Measurements from ENCODE around the gene N4BP2. TPM values are rescaled to one million over a fixed set of nuclear protein-coding genes. Genes with fewer than 3 reads are reported as not detected.

The N4BP2 gene
- total and polyA plus RNA-seq, 3 experiments from 2014 or later, result 10.3 to 21.1 (median 18.0) TPM

DNA sequence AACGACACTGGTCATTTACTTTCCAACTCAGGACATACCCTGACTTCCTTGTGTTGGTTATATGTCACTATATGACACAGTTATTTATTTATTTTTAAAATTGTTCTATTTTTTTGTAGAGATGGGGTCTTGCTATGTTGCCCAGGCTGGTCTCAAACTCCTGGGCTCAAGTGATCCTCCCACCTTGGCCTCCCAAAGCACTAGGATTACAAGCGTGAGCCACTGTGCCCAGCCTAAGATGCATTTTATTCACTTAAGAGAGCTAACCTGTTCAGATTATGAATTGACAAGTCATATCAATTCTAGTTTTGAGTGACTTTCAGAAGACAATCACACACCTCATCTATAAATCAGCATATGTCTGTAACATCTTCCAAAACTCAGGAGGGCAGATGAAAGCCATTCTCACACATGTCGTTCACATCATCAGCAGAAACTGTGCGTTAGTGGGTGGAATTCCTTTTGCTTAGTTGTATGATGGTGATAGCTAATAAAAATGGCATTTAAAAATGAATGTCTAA lies 130.8 kb downstream of the N4BP2 start:
- no peak overlapping the region for H3K27ac ChIP-seq (ENCODE audit: low read depth, low read length)

DNA sequence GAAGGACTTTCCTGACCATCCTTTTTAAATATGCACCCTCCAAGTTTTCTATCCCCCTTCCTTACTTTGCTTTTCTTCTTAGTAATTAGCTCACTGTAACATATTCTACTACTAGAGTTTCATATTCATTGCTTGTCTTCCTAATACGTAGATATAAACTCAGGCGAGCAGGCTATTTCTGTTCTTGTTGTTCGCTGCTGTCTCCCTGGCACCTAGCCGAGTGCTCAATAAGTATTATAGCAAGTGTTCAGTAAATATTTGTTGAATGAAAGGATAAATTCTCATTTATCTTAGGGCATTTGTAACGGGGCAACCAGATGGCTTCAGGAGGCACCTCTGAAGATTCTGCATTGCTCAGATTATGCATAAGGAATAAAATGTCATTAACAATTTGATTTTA lies 133.4 kb downstream of the N4BP2 start:
- Mint-ChIP-seq H3K4me1 (peaks cover 37 to 87% (median 44%) of the 10 kb centered on the region in 3 donors), H3K4me3 (peak overlapping the region in 3 of 7 donors; percentile 82 to 98 (median 84)), H3K36me3 (peaks cover 0 to 4% (median 2%) of the 10 kb centered on the region in 3 donors), H3K27ac (peak overlapping the region; percentile 44 to 100 (median 88)), H3K27me3 (no peaks in the 10 kb centered on the region), H3K9me3 (peaks cover 0 to 2% (median 0%) of the 10 kb centered on the region in 5 donors)
- Histone ChIP-seq H3K4me1 (ENCODE audit: insufficient read depth, low read length) (peaks cover 44% of the 10 kb centered on the region), H3K27me3 (ENCODE audit: insufficient read depth, low read length, poor library complexity, severe bottlenecking) (no peaks in the 10 kb centered on the region), H3K36me3 (ENCODE audit: insufficient read depth, low read length) (no peaks in the 10 kb centered on the region), H3K4me3 (ENCODE audit: low read length) (no peak overlapping the region), H3K27ac (ENCODE audit: low read depth, low read length) (no peak overlapping the region), H3K9me3 (ENCODE audit: low read length) (no peaks in the 10 kb centered on the region)
- ChIA-PET POLR2A (interaction anchor here (0.7 to 1.0 kb wide), 2 partner anchors 117 to 127 kb away, joined by 3 to 4 read pairs; no protein-coding TSS in a partner anchor), CTCF (interaction anchor here (0.9 to 5.0 kb wide), 9 partner anchors 10 to 136 kb away, joined by 3 to 24 read pairs (median 4); no protein-coding TSS in a partner anchor)
- no peak for DNase-seq

More for the DNA sequence above, 130.8 kb downstream of the N4BP2 start:
- H3K27me3 ChIP-seq (ENCODE audit: insufficient read depth, low read length, poor library complexity, severe bottlenecking), result no peaks in the 10 kb centered on the region
- H3K4me1 ChIP-seq (ENCODE audit: insufficient read depth, low read length), result peaks cover 36% of the 10 kb centered on the region
- no peak overlapping the region for H3K4me3 ChIP-seq (ENCODE audit: low read length)
- Mint-ChIP-seq H3K4me1 (peaks cover 20 to 81% (median 32%) of the 10 kb centered on the region in 3 donors), H3K36me3 (peaks cover 0 to 4% (median 2%) of the 10 kb centered on the region in 3 donors), H3K4me3 (peak overlapping the region in 2 of 7 donors; percentile 24 to 37), H3K27me3 (no peaks in the 10 kb centered on the region), H3K9me3 (no peaks in the 10 kb centered on the region), H3K27ac (peak overlapping the region in 5 of 8 donors; percentile 36 to 100 (median 43))
- no peaks in the 10 kb centered on the region for H3K36me3 ChIP-seq (ENCODE audit: insufficient read depth, low read length)
- ChIA-PET CTCF (interaction anchor here (1.1 to 2.9 kb wide), 5 partner anchors 8 to 138 kb away, joined by 3 to 11 read pairs (median 4); no protein-coding TSS in a partner anchor), POLR2A (no interaction called here)
- no peaks in the 10 kb centered on the region for H3K9me3 ChIP-seq (ENCODE audit: low read length)
- DNase-seq, result no peak

- H3K27me3 Mint-ChIP-seq, result no peaks in the 10 kb centered on the region
- peaks cover 0 to 4% (median 2%) of the 10 kb centered on the region in 3 donors for H3K36me3 Mint-ChIP-seq
- H3K27ac ChIP-seq (ENCODE audit: low read depth, low read length), result no peak overlapping the region
Measured at GRCh38 chr4:40190465-40190864, 133.8 kb downstream of the N4BP2 start.

DNA sequence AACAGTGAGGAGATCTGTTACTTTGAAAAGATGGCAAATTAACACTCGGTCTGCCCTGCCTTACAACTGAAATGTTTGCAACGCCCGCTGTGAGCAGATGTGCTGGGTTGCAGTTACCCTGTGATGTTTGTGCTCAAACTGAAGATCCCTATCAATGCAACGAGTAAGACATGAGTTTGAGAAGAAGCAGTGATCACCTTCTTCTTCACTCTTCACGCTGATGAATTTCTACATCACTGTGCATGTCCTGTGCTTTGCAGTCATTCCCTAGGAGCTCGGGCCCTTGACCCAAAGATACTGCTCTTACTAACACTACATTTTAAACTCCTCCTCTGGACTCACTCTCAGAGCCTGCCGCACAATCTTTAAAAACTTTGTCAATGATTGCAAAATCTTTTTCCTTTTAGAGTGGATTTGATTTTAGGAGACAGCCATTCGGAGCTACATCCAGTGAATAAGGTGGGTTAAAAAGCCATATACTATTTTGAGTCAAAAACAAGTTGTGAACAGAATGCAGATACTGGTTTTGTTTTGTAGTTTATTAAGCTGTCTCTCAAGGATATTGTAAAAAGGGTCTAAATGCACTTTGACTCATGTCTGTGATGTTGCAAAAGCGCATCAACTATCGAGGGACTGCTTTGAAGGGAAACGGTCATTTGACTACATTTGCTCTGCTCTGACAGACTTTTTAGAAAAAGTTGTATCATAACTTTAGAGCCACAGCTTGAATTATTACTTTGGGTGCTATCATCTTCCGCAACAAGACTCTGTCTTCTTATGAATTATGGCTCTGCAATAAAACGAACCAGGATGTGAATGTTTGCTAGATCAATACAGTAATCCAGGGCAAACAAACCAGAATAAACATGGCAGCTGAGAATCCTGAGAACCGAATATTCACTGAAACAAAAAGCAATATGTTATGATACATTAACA lies 134.5 kb downstream of the N4BP2 start:
- peak overlapping the region; percentile 73 to 98 (median 82) for H3K4me3 Mint-ChIP-seq
- Histone ChIP-seq H3K27me3 (ENCODE audit: insufficient read depth, low read length, poor library complexity, severe bottlenecking) (no peaks in the 10 kb centered on the region), H3K4me1 (ENCODE audit: insufficient read depth, low read length) (peaks cover 50% of the 10 kb centered on the region), H3K4me3 (ENCODE audit: low read length) (peak overlapping the region; percentile 63), H3K36me3 (ENCODE audit: insufficient read depth, low read length) (no peaks in the 10 kb centered on the region), H3K9me3 (ENCODE audit: low read length) (no peaks in the 10 kb centered on the region), H3K27ac (ENCODE audit: low read depth, low read length) (peak overlapping the region; percentile 0)
- peak in 2 of 5 donors; percentile 39 to 53 for DNase-seq
- ChIA-PET CTCF (interaction anchor here (0.7 to 5.0 kb wide), 17 partner anchors 8 to 134 kb away, joined by 3 to 24 read pairs (median 3); no protein-coding TSS in a partner anchor), POLR2A (interaction anchor here (0.5 to 1.6 kb wide), 12 partner anchors 9 to 127 kb away, joined by 3 to 10 read pairs (median 3); no protein-coding TSS in a partner anchor)
- peaks cover 48 to 92% (median 55%) of the 10 kb centered on the region in 3 donors for H3K4me1 Mint-ChIP-seq
- peaks cover 0 to 2% (median 0%) of the 10 kb centered on the region in 5 donors for H3K9me3 Mint-ChIP-seq
- peak overlapping the region; percentile 82 to 100 (median 94) for H3K27ac Mint-ChIP-seq
- H3K27me3 Mint-ChIP-seq, result no peaks in the 10 kb centered on the region
- H3K36me3 Mint-ChIP-seq, result peaks cover 0 to 4% (median 2%) of the 10 kb centered on the region in 3 donors

More at GRCh38 chr4:40190465-40190864, 133.8 kb downstream of the N4BP2 start:
- no peak for DNase-seq
- Histone ChIP-seq H3K27me3 (ENCODE audit: insufficient read depth, low read length, poor library complexity, severe bottlenecking) (no peaks in the 10 kb centered on the region), H3K9me3 (ENCODE audit: low read length) (no peaks in the 10 kb centered on the region), H3K4me1 (ENCODE audit: insufficient read depth, low read length) (peaks cover 48% of the 10 kb centered on the region), H3K4me3 (ENCODE audit: low read length) (peak overlapping the region; percentile 63), H3K36me3 (ENCODE audit: insufficient read depth, low read length) (no peaks in the 10 kb centered on the region)
- CTCF ChIA-PET, result interaction anchor here (0.7 to 5.0 kb wide), 11 partner anchors 9 to 135 kb away, joined by 3 to 24 read pairs (median 4); no protein-coding TSS in a partner anchor
- POLR2A ChIA-PET, result interaction anchor here (0.6 to 1.1 kb wide), 5 partner anchors 12 to 126 kb away, joined by 3 to 5 read pairs (median 4); no protein-coding TSS in a partner anchor
- peak overlapping the region; percentile 73 to 98 (median 82) for H3K4me3 Mint-ChIP-seq
- peaks cover 41 to 91% (median 48%) of the 10 kb centered on the region in 3 donors for H3K4me1 Mint-ChIP-seq
- peaks cover 0 to 2% (median 0%) of the 10 kb centered on the region in 5 donors for H3K9me3 Mint-ChIP-seq
- H3K27ac Mint-ChIP-seq, result peak overlapping the region; percentile 82 to 100 (median 92)

GRCh38 chr4:40192114-40193015 lies 135.7 kb downstream of the N4BP2 start:
- Histone ChIP-seq H3K9me3 (ENCODE audit: low read length) (no peaks in the 10 kb centered on the region), H3K27ac (ENCODE audit: low read depth, low read length) (peak overlapping the region; percentile 22), H3K36me3 (ENCODE audit: insufficient read depth, low read length) (no peaks in the 10 kb centered on the region), H3K27me3 (ENCODE audit: insufficient read depth, low read length, poor library complexity, severe bottlenecking) (no peaks in the 10 kb centered on the region), H3K4me1 (ENCODE audit: insufficient read depth, low read length) (peaks cover 56% of the 10 kb centered on the region), H3K4me3 (ENCODE audit: low read length) (peak overlapping the region; percentile 63)
- H3K4me1 Mint-ChIP-seq, result peaks cover 51 to 87% (median 62%) of the 10 kb centered on the region in 3 donors
- peak overlapping the region; percentile 93 to 100 (median 99) for H3K27ac Mint-ChIP-seq
- ChIA-PET CTCF (interaction anchor here (0.9 to 5.0 kb wide), 16 partner anchors 10 to 133 kb away, joined by 3 to 24 read pairs (median 3); no protein-coding TSS in a partner anchor), POLR2A (interaction anchor here (0.5 to 1.6 kb wide), 11 partner anchors 8 to 126 kb away, joined by 3 to 10 read pairs (median 3); no protein-coding TSS in a partner anchor)
- peak overlapping the region; percentile 73 to 98 (median 82) for H3K4me3 Mint-ChIP-seq
- peaks cover 0 to 2% (median 0%) of the 10 kb centered on the region in 5 donors for H3K9me3 Mint-ChIP-seq
- no peaks in the 10 kb centered on the region for H3K27me3 Mint-ChIP-seq
- DNase-seq, result no peak
- H3K36me3 Mint-ChIP-seq, result peaks cover 0 to 9% (median 0%) of the 10 kb centered on the region in 3 donors

DNA sequence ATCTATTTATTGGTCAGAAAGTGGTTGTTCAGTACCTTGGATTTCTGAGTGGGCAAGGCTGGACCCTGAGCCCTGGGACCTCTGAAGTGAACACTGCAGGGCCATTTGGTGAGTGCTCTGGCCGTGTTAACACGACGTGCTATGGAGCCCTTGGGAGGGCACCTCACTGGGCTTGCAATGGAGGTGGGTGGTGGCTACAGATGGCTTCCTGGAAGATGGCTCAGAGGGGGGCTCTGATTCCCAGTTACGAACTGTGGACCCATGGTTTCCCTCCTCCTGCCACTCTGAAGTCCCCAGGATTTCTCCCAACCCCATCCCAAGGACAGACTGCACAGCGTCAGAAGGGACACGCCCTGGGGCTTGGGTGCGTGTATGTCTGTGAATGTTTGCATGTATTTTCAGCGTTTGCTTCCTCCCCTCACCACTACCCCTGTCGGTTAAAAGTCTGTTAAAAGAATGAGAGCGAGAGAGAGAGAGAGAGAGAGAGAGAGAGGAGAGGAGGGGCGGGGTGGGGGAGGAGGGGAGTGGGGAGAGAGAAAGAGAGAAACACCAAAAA lies 136.4 kb downstream of the N4BP2 start:
- Mint-ChIP-seq H3K4me3 (peak overlapping the region; percentile 73 to 98 (median 82)), H3K9me3 (peaks cover 0 to 2% (median 0%) of the 10 kb centered on the region in 5 donors), H3K36me3 (peaks cover 3 to 16% (median 5%) of the 10 kb centered on the region in 3 donors), H3K27ac (peak overlapping the region; percentile 93 to 100 (median 99)), H3K4me1 (peaks cover 48 to 80% (median 62%) of the 10 kb centered on the region in 3 donors), H3K27me3 (no peaks in the 10 kb centered on the region)
- H3K9me3 ChIP-seq (ENCODE audit: low read length), result no peaks in the 10 kb centered on the region
- CTCF ChIA-PET, result interaction anchor here (0.9 to 7.7 kb wide), 10 partner anchors 21 to 132 kb away, joined by 3 to 112 read pairs (median 3); no protein-coding TSS in a partner anchor
- peak overlapping the region; percentile 22 for H3K27ac ChIP-seq (ENCODE audit: low read depth, low read length)
- no peaks in the 10 kb centered on the region for H3K27me3 ChIP-seq (ENCODE audit: insufficient read depth, low read length, poor library complexity, severe bottlenecking)
- POLR2A ChIA-PET, result interaction anchor here (0.9 to 1.3 kb wide), 2 partner anchors 52 to 117 kb away, joined by 3 to 5 read pairs; no protein-coding TSS in a partner anchor
- peak in 2 of 5 donors; percentile 66 to 75 for DNase-seq
- peak overlapping the region; percentile 63 for H3K4me3 ChIP-seq (ENCODE audit: low read length)
- no peaks in the 10 kb centered on the region for H3K36me3 ChIP-seq (ENCODE audit: insufficient read depth, low read length)
- peaks cover 51% of the 10 kb centered on the region for H3K4me1 ChIP-seq (ENCODE audit: insufficient read depth, low read length)

Data from CD8-positive, alpha-beta memory T cell (primary cell).